ENCODE measurements around the gene BAG1.

BAG1 gene

DNA sequence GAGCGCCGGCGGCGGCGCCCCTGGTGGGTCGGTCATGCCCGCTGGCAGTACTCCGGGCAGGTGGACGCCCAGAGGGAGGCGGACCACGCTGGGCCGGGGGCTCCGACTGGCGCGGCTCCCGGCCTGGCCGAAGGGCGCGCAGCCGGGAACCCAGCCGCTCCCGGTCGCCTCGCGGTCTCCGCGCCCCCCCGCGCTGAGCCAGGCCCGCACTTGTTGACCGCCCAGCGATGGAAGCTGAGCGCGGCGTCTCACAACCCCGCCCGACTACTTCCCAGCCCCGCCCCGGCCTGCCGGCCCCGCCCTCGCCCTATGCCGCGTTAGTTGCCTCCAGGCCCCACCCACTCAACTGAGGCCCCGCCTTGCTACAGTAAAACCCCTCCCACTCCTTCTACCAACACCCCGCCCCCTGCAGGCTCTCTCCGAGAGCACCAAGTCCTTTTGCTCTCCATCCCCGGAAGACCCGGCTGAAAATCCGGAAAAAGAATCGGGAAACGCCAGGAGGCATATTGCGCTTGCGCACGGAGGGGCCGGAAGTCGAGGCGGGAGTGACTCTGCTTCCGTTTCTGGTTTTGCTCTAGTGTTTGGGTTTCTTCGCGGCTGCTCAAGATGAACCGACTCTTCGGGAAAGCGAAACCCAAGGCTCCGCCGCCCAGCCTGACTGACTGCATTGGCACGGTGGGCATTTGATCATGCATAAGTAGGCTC lies at the start of gene BAG1, which contains the start of gene CHMP5:
Gene BAG1, minus strand, starts transcription at position 236 of the 705 bp plus-strand sequence.
Gene CHMP5, plus strand, starts transcription at position 577 of the 705 bp plus-strand sequence. Its CDS starts 30 bp downstream, at position 607.
- DNase-seq = peak; percentile 96

DNA sequence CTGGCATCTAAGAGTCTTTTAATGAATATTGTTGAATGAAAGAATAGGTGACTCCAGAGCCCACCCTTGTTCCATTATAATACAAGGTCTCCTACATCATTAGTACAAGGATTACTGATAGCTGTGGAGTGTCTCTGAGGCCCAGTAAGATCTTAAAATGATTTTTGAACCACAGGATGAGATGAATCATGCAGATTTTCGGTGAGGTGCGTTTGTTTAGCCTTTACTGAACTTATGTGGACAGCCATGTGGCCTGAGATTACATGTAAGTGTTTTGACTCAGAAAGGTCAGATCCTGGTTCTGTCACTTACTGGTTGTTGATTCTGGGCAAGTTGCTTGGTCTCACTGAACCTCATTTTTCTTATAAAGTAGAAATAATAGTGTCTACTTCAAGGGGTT lies 47.4 kb upstream of the BAG1 start:
- DNase-seq = no peak

DNA sequence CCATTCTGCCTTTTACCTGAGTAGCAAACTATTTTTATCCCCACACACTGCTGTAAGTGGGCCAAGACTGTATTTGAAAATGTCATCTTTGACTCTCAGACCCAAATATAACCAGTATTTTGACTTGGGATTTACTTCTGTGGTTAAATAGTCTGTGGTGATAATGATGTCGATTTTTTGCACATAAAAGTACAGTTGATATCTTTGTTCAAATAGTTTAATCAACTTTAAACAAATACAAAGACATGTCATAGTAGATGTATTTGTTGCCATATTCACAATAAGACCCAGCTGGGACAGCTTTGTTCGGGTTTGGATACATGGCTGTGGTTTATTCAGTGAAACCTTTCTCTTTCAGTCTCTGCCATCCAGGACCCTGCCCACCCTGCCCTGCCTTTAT lies 46.2 kb upstream of the BAG1 start:
- no peak for DNase-seq

DNA sequence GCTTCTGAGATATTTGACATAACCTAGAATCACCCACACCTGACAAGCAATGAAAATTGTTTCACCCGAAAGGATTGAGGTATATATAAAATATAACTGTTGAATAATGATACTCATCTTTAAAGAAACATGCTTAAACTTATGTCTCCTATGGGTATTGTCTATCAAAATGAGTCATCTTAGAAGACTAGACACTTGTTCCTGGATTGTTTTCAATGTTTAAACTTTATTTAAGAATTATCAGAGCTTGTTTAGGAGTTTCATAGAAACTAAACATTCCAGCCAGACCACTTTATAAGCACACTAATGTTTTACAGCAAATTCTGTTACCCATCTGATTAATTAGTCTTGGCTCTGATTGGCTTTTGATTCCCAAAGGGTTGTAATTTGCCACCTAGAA lies 45.4 kb upstream of the BAG1 start:
- DNase-seq = no peak

DNA sequence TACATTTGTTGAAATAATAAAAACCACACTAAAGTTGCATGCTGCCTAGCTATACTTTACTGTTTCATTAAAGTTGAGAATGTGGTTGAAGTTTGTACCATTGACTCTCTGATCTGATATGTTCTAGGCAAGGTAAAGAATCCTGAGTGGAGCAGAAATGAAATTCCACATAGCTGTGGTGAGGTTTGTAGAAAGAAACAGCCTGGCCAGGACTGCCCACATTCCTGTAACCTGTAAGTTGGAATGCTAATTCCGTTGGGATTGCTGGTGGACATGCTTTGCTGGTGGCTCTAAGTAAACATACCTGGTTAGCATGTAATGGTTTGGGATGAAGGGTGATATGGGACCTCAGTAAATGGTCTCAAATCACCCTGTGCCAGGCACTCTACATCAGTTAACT lies 42.6 kb upstream of the BAG1 start:
- DNase-seq = no peak

DNA sequence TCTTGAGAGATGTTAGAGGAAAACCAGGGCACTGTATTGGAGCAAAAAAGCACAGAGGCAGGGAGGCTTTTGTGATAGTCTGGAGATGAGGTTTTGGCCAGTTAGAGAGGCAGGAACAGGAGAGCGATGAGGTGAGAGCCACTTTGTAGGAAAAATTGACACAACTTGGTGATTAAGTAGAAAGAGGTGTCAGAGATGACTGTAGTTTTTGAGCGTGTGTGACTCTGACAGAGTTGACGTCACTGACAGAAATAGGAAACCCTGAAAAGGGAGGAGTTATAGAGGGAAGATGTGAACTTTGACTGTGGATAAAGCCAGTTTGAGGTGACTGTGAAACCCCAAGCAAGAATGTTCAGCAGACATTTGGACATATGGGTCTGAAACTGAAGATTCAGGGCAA lies 41.5 kb upstream of the BAG1 start:
- no peak for DNase-seq

DNA sequence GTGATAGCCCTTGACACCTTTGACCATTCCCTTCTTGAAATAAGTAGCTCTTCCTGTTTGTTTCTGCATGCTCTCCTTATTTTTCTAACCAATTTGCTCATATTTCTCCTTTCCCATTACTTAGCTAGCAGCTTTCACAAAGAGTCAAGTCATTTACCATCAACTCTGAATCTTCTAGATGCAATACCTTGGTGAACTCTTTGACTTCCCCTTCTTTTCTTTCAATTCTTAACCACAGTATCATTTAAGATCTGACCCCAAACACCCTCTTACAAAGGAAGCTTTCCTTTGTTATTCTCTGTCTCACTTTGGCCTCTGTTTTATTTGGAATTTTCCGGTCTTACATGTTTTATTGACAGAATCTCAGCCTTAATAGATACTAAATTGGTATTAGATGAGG lies 39.9 kb upstream of the BAG1 start:
- no peak for DNase-seq

DNA sequence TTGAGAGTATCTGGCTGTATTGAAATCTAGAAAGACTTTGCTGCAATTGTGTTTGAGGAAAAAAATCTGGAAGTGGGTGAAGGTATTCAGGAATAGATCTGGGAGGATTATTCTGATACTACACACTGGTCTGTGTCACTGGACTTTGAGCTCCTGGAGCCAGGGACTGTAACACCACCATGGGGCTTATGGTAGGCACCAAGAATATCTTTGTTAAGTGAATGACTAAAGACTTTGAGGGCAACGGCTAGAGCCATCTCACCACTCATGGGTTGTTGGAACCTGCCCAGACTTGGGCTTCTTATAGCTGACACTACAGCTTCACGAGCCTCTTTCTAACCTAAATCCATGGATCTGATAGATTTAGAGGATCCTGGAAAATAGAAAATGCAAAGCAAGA lies 36.0 kb upstream of the BAG1 start:
- DNase-seq = no peak

DNA sequence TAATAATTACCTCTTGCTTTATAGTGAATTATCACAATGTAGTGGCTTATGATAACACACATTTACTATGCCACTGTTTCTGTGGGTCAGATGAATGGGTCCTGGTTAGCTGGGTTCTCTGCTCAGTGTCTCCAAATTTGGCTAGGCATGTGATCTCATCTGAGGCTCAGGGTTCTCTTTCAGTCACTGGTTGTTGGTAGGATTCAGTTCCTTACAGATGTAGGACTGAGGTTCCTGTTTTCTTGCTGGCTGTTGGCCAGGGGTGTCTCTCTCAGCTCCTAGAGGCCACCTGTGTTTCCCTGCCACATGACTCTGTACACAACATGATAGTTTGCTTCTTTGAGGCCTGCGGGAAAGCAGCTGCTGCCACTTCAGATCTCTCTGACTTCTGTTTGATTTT lies 32.9 kb upstream of the BAG1 start:
- no peak for DNase-seq

DNA sequence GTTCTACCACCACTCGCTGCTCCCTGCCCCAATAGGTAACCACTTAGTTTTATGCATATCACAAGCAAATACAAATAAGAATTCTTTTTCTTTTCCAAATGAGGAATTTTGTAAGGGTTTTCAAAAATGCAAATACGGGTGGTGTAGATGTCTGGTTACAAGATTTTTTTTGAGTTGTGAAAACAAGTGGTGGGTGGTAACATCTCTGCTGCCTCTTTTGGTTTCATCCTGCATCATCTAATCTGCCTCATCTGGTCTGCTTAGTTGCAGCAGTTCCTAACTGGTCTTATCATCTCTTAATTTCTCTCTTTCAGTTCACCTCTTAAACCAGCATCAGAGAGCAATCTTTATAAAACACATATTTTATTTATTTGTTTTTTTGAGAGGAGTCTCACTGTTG lies 31.1 kb upstream of the BAG1 start:
- no peak for DNase-seq

DNA sequence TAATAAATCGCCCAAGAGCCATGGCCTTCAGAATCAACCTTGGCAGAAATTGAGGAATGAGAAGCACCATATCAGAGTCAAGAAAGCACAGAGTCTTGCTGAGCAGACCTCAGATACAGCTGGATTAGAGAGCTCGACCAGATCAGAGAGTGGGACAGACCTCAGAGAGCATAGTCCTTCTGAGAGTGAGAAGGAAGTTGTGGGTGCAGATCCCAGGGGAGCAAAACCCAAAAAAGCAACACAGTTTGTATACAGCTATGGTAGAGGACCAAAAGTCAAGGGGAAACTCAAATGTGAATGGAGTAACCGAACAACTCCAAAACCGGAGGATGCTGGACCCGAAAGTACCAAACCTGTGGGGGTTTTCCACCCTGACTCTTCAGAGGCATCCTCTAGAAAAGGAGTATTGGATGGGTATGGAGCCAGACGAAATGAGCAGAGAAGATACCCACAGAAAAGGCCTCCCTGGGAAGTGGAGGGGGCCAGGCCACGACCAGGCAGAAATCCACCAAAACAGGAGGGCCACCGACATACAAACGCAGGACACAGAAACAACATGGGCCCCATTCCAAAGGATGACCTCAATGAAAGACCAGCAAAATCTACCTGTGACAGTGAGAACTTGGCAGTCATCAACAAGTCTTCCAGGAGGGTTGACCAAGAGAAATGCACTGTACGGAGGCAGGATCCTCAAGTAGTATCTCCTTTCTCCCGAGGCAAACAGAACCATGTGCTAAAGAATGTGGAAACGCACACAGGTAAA lies 30.3 kb upstream of the BAG1 start:
- no peak for DNase-seq

DNA sequence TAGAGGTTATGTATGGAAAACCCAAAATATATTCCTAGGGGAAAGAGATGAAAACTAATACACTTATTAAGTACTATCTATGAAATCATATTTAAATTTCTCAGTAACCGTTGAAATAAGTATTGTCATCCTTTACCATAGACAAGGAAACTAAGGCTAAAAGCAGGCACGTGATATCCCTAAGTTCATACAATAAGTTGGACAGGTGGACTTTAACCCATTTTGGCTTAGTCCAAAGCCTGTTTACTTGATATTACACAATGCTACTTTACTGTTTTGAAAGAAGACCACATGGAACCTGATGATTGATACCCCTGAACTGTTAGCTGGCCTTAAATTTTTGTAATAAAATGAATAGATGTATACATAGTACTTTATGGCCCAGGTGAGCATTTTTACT lies 29.3 kb upstream of the BAG1 start:
- no peak for DNase-seq

DNA sequence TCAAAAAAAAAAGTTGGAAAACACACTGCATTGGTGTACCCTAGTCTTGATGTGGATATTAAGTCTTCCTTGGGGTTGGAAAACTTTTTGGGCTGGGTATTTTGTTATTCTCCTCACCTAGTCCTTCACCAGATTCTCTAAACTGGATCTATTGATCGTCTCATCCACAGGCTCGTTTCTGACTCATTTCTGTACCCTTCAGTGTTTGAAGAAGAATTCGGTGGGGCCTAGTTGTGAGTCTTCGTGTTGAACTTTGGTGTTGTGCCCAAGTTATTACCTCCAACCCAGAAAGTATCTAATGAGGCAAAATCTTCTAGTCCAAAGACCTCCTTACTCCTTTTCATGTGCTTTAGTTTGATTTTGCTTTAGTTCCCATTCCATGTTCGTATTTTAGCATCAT lies 27.4 kb upstream of the BAG1 start:
- no peak for DNase-seq

DNA sequence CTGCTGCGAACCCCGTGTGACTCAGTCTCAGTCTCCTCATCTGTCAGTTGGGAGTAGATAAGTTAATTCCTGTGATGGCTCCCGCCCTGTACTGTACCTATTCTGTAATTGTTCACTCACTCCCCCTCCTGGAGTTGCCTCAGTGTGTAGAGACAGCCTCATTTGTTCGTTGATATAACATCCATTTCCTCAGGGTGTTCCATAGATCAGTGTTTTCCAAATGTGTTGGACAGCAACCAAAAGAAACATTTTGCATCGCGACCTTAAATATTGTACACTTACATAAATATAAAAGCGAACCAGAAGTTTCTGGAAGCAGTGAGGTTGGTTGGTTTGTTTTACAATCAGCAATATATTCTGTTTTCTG lies 26.5 kb upstream of the BAG1 start:
- DNase-seq = no peak

DNA sequence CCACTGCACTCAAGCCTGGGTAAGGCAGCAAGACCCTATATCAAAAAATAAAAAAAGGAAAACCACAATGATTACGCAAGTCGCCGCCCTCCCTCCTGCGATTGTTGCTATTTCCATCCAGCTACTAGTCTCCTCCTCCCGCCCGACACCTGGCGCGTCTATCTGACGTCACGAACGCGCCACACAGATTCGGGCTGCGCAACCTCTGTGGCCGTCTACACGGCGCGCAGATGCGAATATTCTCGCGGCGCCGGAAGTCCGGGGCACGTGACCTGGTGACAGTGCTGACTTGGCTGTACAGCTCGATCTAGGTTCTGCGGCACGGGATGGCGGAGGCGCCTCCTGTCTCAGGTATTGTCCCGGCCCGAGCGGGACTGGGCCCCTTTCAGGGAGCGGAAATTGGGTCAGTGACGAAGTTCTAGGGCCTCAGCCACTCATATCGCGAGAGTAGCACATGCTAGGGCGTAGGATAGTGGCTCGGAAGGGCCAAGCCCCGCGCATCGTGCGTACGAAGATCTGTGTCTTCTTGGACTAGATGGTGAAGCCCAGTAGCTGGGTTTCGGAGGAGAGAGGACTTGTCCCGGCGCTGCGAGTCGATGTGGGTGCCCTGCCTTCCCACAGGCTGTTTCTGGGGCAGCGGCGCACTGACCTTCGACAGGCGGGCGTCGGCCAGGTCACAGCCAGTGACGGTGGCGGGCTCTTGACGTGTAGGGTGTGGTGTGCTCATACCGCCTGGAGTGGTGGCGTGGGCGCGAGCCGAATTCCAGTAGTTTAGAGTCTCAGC lies 25.9 kb upstream of the BAG1 start, which contains the start of gene NFX1:
Gene NFX1, plus strand, starts transcription at position 270 of the 784 bp plus-strand sequence. Its CDS starts 57 bp downstream, at position 327.
- DNase-seq = peak; percentile 87

DNA sequence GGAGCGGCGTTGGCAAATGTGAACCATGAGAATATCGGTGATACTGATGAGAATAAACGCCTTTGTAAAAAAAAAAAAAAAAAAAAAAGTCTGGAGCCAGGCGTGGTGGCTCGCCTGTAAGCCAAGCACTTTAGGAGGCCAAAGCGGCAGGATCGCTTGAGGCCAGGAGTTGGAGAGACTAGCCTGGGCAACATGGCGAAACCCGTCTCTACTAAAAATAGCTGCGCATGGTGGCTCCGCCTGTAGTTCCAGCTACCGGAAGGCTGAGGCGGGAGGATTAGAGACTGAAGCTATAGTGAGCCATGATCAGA lies 25.4 kb upstream of the BAG1 start:
- no peak for DNase-seq

DNA sequence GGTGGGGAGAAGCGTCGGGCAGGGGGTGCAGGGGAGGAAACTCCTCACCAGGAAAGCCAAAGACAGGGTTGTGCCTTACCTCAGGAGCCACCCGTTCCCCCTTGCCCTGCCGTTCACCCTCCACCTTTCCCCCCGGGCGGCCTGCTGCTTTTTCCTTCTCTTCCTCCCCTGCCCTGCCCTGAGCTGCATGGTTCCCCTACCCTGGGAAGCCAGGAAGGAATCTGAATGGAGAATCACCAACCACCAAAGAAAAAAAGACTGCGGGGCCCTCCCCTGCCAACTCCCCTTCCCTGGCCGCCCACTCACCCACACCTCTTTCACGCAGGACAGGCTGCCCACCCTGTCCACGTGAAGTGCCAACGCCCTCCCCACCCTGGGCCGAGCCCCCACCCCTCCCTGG lies 25.0 kb upstream of the BAG1 start:
- no peak for DNase-seq

DNA sequence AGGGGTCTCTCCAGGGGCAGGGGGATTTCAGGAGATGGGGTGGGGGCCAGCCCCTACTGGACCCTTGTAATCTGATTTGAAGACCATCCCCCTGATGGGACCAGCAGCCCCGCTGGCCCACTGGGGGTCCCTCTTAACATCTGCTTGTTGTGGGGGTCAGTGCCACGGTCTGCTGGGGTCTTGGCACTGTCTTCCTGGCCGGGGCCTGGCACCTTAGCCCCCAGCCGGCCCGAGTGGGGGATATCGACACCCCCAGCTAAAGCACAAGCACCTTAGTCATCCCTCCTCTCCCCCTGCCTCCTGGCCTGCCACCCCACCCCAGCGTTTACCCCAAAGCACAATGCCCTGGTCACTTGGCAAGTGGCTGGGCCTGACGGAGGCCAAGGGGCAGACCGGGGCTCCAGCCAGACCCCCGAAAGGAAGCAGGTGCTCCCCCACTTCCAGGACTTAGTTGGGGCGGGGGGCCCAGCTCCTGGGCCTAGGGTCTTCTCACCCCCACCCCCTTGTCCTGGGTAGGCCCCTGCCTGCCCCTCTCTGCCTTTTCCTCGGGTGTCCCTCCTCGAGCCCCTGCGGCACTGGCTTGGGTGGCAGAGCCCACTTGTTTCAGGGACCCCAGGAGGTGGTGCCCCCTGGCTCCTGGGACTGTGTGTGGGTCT lies 24.4 kb upstream of the BAG1 start:
- DNase-seq = no peak

DNA sequence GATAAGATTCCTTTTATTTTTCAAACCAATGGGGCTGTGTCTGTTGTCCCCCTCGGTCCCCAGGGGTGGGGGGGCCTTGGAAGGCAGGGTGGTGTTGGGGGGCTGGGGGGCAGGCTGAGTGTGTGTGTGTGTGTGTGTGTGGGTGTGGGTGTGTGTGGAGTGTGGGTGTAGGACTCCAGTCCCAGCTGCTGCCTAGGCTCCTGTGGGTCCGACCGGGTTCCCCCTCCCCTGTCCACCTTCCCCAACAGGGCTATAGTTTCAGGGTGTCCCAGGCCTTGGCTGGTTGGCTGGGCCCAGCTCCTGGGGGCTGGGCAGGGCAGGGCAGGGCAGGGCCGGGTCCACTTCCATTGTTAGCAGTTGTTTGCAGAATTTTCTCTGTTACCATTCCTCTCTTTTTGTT lies 23.7 kb upstream of the BAG1 start:
- DNase-seq = no peak

DNA sequence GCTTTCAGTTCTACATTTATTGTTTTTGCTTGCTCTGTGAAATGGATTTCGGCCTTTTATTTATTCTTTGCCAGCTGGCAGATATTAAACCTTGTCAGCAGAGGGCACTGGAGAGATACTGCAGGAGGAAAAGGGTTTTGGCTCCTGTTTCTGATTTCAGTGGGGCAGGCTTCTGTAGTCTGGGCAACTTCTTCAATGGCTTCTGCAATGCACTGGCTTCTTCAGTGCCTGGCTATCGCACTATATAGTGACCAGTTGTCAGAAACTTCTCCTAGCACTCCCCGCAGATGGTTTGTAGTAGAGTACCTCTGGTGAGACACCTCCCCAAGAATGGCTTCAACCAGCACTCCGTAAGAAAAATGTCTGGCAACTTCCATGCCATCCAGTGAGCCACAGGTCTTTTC lies 22.6 kb upstream of the BAG1 start:
- DNase-seq = peak; percentile 47

DNA sequence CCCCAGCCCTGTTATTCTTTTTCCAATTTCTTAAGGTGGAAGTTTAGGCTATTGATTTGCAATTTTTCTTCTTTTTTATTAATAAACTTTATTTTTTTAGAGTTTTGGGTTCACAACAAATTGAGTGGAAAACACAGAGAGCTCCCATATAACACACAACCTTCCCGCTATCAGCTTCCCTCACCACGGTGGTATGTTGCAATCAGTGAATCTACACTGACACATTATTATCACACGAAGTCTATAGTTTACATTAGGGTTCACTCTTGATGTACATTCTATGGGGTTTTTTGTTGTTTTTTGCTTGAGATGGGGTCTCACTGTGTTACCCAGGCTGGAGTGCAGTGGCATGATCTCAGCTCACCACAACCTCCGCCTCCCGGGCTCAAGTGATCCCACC lies 21.0 kb upstream of the BAG1 start:
- no peak for DNase-seq

DNA sequence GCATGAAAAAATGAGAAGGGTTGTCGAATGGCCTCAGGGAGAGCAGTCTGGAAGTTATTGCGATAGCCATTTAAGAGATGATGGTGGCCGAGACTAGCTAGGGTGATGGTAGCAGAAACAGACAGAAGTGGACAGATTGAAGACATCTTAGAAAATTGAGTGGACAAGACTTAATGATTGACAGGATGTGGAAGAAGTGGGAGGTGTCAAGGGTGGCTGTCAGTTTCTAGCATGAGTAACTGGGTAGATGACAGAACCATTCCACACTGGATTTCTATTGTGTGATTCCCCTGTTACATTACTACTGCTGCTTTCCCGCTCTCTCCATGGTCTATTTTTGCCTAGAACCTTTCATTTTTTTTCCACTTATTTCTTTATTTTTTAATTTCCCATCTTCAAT lies 13.0 kb upstream of the BAG1 start:
- no peak for DNase-seq

DNA sequence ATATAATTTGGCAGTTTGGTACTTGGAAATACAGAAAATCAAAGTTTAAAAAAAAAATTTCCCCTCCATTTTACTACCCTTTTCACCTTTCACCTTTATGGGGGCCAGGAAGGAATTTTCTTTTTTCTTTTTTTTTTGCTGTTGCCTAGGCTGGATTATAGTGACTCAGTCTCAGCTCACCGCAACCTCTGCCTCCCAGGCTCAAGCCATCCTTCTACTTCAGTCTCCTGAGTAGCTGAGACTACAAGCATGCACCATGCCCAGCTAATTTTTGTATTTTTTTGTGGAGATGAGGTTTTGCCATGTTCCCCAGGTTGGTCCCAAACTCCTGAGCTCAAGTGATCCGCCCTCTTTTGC lies 9.4 kb upstream of the BAG1 start:
- DNase-seq = no peak
